WTC11 (cell line): ENCODE measurements around the gene UGT1A10. TPM values are rescaled to one million over a fixed set of nuclear protein-coding genes. Genes with fewer than 3 reads are reported as not detected.

Source experiments
- ATAC-seq: fragments of 200-7000 bp; cut with Tn5 transposase; 2 replicates; pipeline ENCODE4 v1.10.0; 2021; ENCODE audit warnings: mild to moderate bottlenecking, moderate library complexity
- CTCF ChIA-PET: fragments of 300-600 bp; sonication (Branson Sonifier 250); formaldehyde crosslinking; loops from one replicate; lab custom pipeline; 2021; ENCODE audit warnings: antibody characterized with exemption; lab: Charles Lee
- POLR2A ChIA-PET: fragments of 350-600 bp; sonication (Branson Sonifier 250); formaldehyde crosslinking; loops from one replicate; lab custom pipeline; 2021; ENCODE audit warnings: antibody characterized with exemption; lab: Charles Lee
- DNase-seq: peaks from one replicate; pipeline ENCODE4 v3.0.0; 2021; ENCODE audit warnings: low spot score
- H3K27ac Mint-ChIP-seq: 2 replicates; pipeline ENCODE4 v1.8.0; 2021; ENCODE audit warnings: mixed read lengths
- H3K27me3 Mint-ChIP-seq: 2 replicates; pipeline ENCODE4 v1.8.0; 2021; ENCODE audit warnings: low read depth, mild to moderate bottlenecking, moderate library complexity, mixed read lengths
- H3K36me3 Mint-ChIP-seq: 2 replicates; pipeline ENCODE4 v1.8.0; 2021; ENCODE audit warnings: mixed read lengths
- H3K4me1 Mint-ChIP-seq: 2 replicates; pipeline ENCODE4 v1.8.0; 2022; ENCODE audit warnings: mixed read lengths
- H3K4me3 Mint-ChIP-seq: 2 replicates; pipeline ENCODE4 v1.8.0; 2021; ENCODE audit warnings: mild to moderate bottlenecking, moderate library complexity, mixed read lengths
- H3K9me3 Mint-ChIP-seq: 2 replicates; pipeline ENCODE4 v1.8.0; 2021; ENCODE audit warnings: mixed read lengths
- CREB1 ChIP-seq: sonication (generic); formaldehyde crosslinking; IDR thresholded peaks from 2 replicates; pipeline ENCODE4 v1.8.0; 2023; ENCODE audit warnings: mild to moderate bottlenecking, missing genetic modification reagents
- CREM ChIP-seq: sonication (generic); formaldehyde crosslinking; IDR thresholded peaks from 2 replicates; pipeline ENCODE4 v1.8.1; 2022; ENCODE audit warnings: mild to moderate bottlenecking, missing genetic modification reagents, moderate library complexity
- ELF4 ChIP-seq: sonication (generic); formaldehyde crosslinking; IDR thresholded peaks from 2 replicates; pipeline ENCODE4 v1.8.1; 2022; ENCODE audit warnings: low read depth, mild to moderate bottlenecking, moderate library complexity, missing genetic modification reagents
- ERG ChIP-seq: fragments of 250-450 bp; sonication (Bioruptor Pico); IDR thresholded peaks from 2 replicates; pipeline ENCODE4 v1.8.0; 2021; ENCODE audit warnings: mild to moderate bottlenecking
- ETV6 ChIP-seq: sonication (generic); formaldehyde crosslinking; IDR thresholded peaks from 2 replicates; pipeline ENCODE4 v1.8.1; 2022; ENCODE audit warnings: mild to moderate bottlenecking, missing genetic modification reagents
- FOXK1 ChIP-seq: sonication (generic); formaldehyde crosslinking; IDR thresholded peaks from 2 replicates; pipeline ENCODE4 v1.8.0; 2022; ENCODE audit warnings: mild to moderate bottlenecking, moderate library complexity, missing genetic modification reagents
- GRHL2 ChIP-seq: fragments of 250-450 bp; sonication (Bioruptor Pico); IDR thresholded peaks from 2 replicates; pipeline ENCODE4 v1.8.0; 2022; ENCODE audit warnings: mild to moderate bottlenecking, moderate library complexity; ENCODE audit not compliant: insufficient replicate concordance, severe bottlenecking
- IRF1 ChIP-seq: sonication (generic); formaldehyde crosslinking; IDR thresholded peaks from 2 replicates; pipeline ENCODE4 v1.8.0; 2023; ENCODE audit warnings: missing genetic modification reagents
- IRF2 ChIP-seq: sonication (generic); formaldehyde crosslinking; IDR thresholded peaks from 2 replicates; pipeline ENCODE4 v1.8.0; 2022; ENCODE audit warnings: low read depth, missing genetic modification reagents, borderline replicate concordance
- JAZF1 ChIP-seq: fragments of 250-450 bp; sonication (Bioruptor Pico); IDR thresholded peaks from 2 replicates; pipeline ENCODE4 v1.9.0; 2021; ENCODE audit warnings: moderate library complexity, mild to moderate bottlenecking, inconsistent platforms
- MLX ChIP-seq: sonication (generic); formaldehyde crosslinking; IDR thresholded peaks from 2 replicates; pipeline ENCODE4 v1.8.1; 2023; ENCODE audit warnings: mild to moderate bottlenecking, missing genetic modification reagents, moderate library complexity
- NFE2L1 ChIP-seq: sonication (generic); formaldehyde crosslinking; IDR thresholded peaks from 2 replicates; pipeline ENCODE4 v1.8.1; 2023; ENCODE audit warnings: missing genetic modification reagents
- OVOL2 ChIP-seq: fragments of 250-450 bp; sonication (Bioruptor Pico); IDR thresholded peaks from 2 replicates; pipeline ENCODE4 v1.9.0; 2021; ENCODE audit warnings: mild to moderate bottlenecking, borderline replicate concordance
- TEAD4 ChIP-seq: sonication (generic); formaldehyde crosslinking; IDR thresholded peaks from 2 replicates; pipeline ENCODE4 v1.8.0; 2022; ENCODE audit warnings: mild to moderate bottlenecking, missing genetic modification reagents
- ZNF121 ChIP-seq: sonication (generic); formaldehyde crosslinking; IDR thresholded peaks from 2 replicates; pipeline ENCODE4 v1.8.0; 2023; ENCODE audit warnings: missing genetic modification reagents
- ZNF671 ChIP-seq: fragments of 250-450 bp; sonication (Bioruptor Pico); IDR thresholded peaks from 2 replicates; pipeline ENCODE4 v1.8.0; 2021; ENCODE audit warnings: mild to moderate bottlenecking
- total RNA-seq: library from RNA; stranded (reverse); gene quantifications from 3 replicates; pipeline ENCODE4 v1.2.3, GENCODE V29; 2021
- TF ChIP-seq, protein P1 (sequence below): sonication (generic); formaldehyde crosslinking; conservative IDR thresholded peaks from 2 replicates; pipeline ENCODE4 v1.8.1; 2022; ENCODE audit warnings: mild to moderate bottlenecking, missing genetic modification reagents
- TF ChIP-seq, protein P2 (sequence below): fragments of 250-450 bp; sonication (Bioruptor Pico); IDR thresholded peaks from 2 replicates; pipeline ENCODE4 v2.1.2; 2022; ENCODE audit warnings: mild to moderate bottlenecking, moderate library complexity
- TF ChIP-seq, protein P3 (sequence below): fragments of 250-450 bp; sonication (Bioruptor Pico); IDR thresholded peaks from 2 replicates; pipeline ENCODE4 v1.9.0; 2021; ENCODE audit warnings: mild to moderate bottlenecking
- TF ChIP-seq, protein P4 (sequence below): sonication (generic); formaldehyde crosslinking; IDR thresholded peaks from 2 replicates; pipeline ENCODE4 v1.8.1; 2023; ENCODE audit warnings: mild to moderate bottlenecking, missing genetic modification reagents

The UGT1A10 gene
- total RNA-seq, 1 experiment from 2014 or later: not detected

DNA sequence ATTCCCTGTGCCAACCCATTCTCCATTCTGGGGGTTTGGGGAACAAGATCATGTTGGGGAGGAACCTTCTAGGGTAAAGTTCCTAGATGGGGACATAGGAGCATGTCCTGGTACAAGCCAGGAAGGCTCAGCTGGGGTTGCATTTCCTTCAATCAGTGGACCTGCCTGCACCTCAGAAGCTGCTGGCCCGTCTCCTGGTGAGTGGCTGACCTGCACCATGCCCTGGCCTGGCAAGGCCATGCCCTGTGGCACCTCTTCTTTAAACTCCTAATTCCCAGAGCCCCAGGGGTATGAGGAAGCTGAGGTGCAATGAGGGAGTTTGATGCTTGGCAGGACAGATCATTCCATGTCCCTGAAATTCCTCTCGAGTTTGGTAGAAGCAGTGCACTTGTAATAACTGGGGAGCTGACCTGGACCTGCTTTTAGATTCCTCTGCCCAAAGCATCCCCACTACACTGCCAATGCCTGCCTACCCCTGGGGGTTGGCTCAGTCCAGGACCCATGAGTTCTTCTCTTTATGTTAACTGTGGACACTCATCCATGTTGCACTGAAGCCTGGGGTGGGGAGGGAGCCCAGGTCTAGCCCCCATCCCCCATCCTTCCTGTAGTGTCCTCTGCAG is 167.2 kb downstream of the UGT1A10 start:
- Mint-ChIP-seq H3K4me1 (no peaks in the 10 kb centered on the region), H3K9me3 (peaks cover 13% of the 10 kb centered on the region), H3K4me3 (no peak overlapping the region), H3K27ac (no peak overlapping the region), H3K27me3 (no peaks in the 10 kb centered on the region; the same call in 1 of the 2 replicates), H3K36me3 (no peaks in the 10 kb centered on the region)
- POLR2A ChIA-PET: interaction anchor here (0.7 kb wide), 1 partner anchor 230 kb away, joined by 3 read pairs; no protein-coding TSS in a partner anchor
- DNase-seq (no peak), ATAC-seq (no peak)
- CTCF ChIA-PET: no interaction called here
- TF ChIP-seq CREB1 (CRISPR knock-in tag) (no peak), FOXK1 (CRISPR knock-in tag) (no peak), CREM (CRISPR knock-in tag) (no peak), NFE2L1 (no peak), ZNF671 (CRISPR knock-in tag) (no peak), OVOL2 (no peak)
- TF ChIP-seq, protein P1, sequence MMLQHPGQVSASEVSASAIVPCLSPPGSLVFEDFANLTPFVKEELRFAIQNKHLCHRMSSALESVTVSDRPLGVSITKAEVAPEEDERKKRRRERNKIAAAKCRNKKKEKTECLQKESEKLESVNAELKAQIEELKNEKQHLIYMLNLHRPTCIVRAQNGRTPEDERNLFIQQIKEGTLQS (CRISPR knock-in tag): no peak
- TF ChIP-seq, protein P2, sequence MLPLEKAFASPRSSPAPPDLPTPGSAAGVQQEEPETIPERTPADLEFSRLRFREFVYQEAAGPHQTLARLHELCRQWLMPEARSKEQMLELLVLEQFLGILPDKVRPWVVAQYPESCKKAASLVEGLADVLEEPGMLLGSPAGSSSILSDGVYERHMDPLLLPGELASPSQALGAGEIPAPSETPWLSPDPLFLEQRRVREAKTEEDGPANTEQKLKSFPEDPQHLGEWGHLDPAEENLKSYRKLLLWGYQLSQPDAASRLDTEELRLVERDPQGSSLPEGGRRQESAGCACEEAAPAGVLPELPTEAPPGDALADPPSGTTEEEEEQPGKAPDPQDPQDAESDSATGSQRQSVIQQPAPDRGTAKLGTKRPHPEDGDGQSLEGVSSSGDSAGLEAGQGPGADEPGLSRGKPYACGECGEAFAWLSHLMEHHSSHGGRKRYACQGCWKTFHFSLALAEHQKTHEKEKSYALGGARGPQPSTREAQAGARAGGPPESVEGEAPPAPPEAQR: no peak

- no peak for ATAC-seq
- no peaks in the 10 kb centered on the region; the same call in 1 of the 2 replicates for H3K27me3 Mint-ChIP-seq
- TF ChIP-seq, protein P3, sequence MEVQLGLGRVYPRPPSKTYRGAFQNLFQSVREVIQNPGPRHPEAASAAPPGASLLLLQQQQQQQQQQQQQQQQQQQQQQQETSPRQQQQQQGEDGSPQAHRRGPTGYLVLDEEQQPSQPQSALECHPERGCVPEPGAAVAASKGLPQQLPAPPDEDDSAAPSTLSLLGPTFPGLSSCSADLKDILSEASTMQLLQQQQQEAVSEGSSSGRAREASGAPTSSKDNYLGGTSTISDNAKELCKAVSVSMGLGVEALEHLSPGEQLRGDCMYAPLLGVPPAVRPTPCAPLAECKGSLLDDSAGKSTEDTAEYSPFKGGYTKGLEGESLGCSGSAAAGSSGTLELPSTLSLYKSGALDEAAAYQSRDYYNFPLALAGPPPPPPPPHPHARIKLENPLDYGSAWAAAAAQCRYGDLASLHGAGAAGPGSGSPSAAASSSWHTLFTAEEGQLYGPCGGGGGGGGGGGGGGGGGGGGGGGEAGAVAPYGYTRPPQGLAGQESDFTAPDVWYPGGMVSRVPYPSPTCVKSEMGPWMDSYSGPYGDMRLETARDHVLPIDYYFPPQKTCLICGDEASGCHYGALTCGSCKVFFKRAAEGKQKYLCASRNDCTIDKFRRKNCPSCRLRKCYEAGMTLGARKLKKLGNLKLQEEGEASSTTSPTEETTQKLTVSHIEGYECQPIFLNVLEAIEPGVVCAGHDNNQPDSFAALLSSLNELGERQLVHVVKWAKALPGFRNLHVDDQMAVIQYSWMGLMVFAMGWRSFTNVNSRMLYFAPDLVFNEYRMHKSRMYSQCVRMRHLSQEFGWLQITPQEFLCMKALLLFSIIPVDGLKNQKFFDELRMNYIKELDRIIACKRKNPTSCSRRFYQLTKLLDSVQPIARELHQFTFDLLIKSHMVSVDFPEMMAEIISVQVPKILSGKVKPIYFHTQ (CRISPR knock-in tag): no peak
- TF ChIP-seq ZNF121 (CRISPR knock-in tag) (no peak), IRF2 (CRISPR knock-in tag) (no peak), OVOL2 (no peak), ERG (no peak), CREB1 (CRISPR knock-in tag) (no peak), ETV6 (CRISPR knock-in tag) (no peak), GRHL2 (CRISPR knock-in tag) (no peak), MLX (CRISPR knock-in tag) (no peak), ELF4 (CRISPR knock-in tag) (no peak), IRF1 (CRISPR knock-in tag) (no peak), FOXK1 (CRISPR knock-in tag) (no peak), TEAD4 (CRISPR knock-in tag) (no peak), JAZF1 (CRISPR knock-in tag) (no peak)
- TF ChIP-seq, protein P1 (CRISPR knock-in tag): no peak
- TF ChIP-seq, protein P4, sequence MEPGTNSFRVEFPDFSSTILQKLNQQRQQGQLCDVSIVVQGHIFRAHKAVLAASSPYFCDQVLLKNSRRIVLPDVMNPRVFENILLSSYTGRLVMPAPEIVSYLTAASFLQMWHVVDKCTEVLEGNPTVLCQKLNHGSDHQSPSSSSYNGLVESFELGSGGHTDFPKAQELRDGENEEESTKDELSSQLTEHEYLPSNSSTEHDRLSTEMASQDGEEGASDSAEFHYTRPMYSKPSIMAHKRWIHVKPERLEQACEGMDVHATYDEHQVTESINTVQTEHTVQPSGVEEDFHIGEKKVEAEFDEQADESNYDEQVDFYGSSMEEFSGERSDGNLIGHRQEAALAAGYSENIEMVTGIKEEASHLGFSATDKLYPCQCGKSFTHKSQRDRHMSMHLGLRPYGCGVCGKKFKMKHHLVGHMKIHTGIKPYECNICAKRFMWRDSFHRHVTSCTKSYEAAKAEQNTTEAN (CRISPR knock-in tag): no peak
- H3K36me3 Mint-ChIP-seq: no peaks in the 10 kb centered on the region
- no peak overlapping the region for H3K4me3 Mint-ChIP-seq
- no peak overlapping the region for H3K27ac Mint-ChIP-seq
- H3K4me1 Mint-ChIP-seq: no peaks in the 10 kb centered on the region
- POLR2A ChIA-PET: interaction anchor here (0.7 kb wide), 1 partner anchor 230 kb away, joined by 3 read pairs; no protein-coding TSS in a partner anchor
- peaks cover 13% of the 10 kb centered on the region for H3K9me3 Mint-ChIP-seq
- no peak for DNase-seq
- CTCF ChIA-PET: no interaction called here
These were observed 167.7 kb downstream of the UGT1A10 start for GRCh38 chr2:233803994-233804393.
